Measurements from ENCODE around the gene C10orf71.

DNA sequence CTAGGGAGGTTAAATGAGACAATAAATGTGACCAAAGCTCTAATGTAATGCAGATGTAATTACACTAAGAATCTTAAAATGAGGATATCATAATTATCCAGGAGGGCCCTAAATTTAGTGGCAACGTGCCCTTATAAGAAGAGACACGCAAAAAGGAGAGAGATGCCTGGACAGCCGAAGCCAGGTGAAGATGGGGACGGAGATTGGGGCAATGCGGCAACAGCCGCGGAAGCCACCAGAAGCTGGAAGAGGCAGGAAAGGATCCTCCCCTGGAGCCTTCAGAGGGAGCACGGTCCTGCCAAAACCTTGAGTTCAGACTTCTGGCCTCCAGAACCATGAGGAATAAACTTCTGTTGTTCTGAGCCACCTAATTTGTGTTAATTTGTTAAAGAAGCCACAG is 25.3 kb upstream of the C10orf71 start:
- TF ChIP-seq POLR2A (IDR thresholded peaks at IDR 0.05; ENCODE audit: low read length) (no peak), GATA1 (IDR thresholded peaks at IDR 0.05; ENCODE audit: low read depth, low read length) (no peak)

All from erythroblast (primary cell).